PC-3 (cell line): Measurements from ENCODE around the gene GIMAP8. TPM values are rescaled to one million over a fixed set of nuclear protein-coding genes. Genes with fewer than 3 reads are reported as not detected.

Experiments
- ATAC-seq: fragments of 200-7000 bp; cut with Tn5 transposase; 2 replicates; pipeline ENCODE4 v1.9.1; 2020; ENCODE audit warnings: mild to moderate bottlenecking, moderate library complexity
- BruUV-seq: library from RNA; stranded (reverse); fragments of 400-500 nt; replicated peaks from 2 replicates; lab custom pipeline; 2021; lab: Mats Ljungman, UMichigan
- CTCF ChIA-PET: fragments of 300-600 bp; sonication (Branson Sonifier 250); formaldehyde crosslinking; loops from one replicate; lab custom pipeline; 2022; ENCODE audit warnings: antibody characterized with exemption; lab: Charles Lee
- POLR2A ChIA-PET: fragments of 300-600 bp; sonication (Branson Sonifier 250); formaldehyde crosslinking; loops from one replicate; lab custom pipeline; 2022; ENCODE audit warnings: antibody characterized with exemption; ENCODE audit not compliant: unreplicated experiment; lab: Charles Lee
- DNase-seq: peaks from one replicate; pipeline ENCODE4 v3.0.0-alpha.2; 2015
- H2AFZ ChIP-seq: fragments of 300-600 bp; sonication (generic); 2 replicates; pipeline ENCODE4 v1.6.0; 2016; ENCODE audit warnings: antibody characterized with exemption, low read length
- H3F3A ChIP-seq: fragments of 300-600 bp; sonication (generic); one replicate; pipeline ENCODE4 v1.6.0; 2017; ENCODE audit warnings: antibody characterized with exemption, low read length, control low read depth, mild to moderate bottlenecking; ENCODE audit not compliant: unreplicated experiment
- H3K27ac ChIP-seq: fragments of 300-600 bp; sonication (generic); 2 replicates; pipeline ENCODE4 v1.5.1; 2016; ENCODE audit warnings: mild to moderate bottlenecking, low read length
- H3K27me3 ChIP-seq: fragments of 300-600 bp; sonication (generic); 2 replicates; pipeline ENCODE4 v1.6.1; 2016; ENCODE audit warnings: low read length, mixed read lengths
- H3K36me3 ChIP-seq: fragments of 300-600 bp; sonication (generic); 2 replicates; pipeline ENCODE4 v1.6.1; 2016; ENCODE audit warnings: low read depth, mixed run types, low read length, mixed read lengths
- H3K4me1 ChIP-seq: fragments of 300-600 bp; sonication (generic); 2 replicates; pipeline ENCODE4 v1.5.1; 2016; ENCODE audit warnings: low read length; ENCODE audit not compliant: insufficient read depth
- H3K4me2 ChIP-seq: fragments of 300-600 bp; sonication (generic); 2 replicates; pipeline ENCODE4 v1.6.0; 2016; ENCODE audit warnings: low read length
- H3K4me3 ChIP-seq: fragments of 300-600 bp; sonication (generic); 2 replicates; pipeline ENCODE4 v1.5.1; 2016; ENCODE audit warnings: mild to moderate bottlenecking, low read length, mixed read lengths
- H3K79me2 ChIP-seq: fragments of 300-600 bp; sonication (generic); 2 replicates; pipeline ENCODE4 v1.6.1; 2017; ENCODE audit warnings: low read length, mixed read lengths
- H3K9ac ChIP-seq: fragments of 300-600 bp; sonication (generic); 2 replicates; pipeline ENCODE4 v1.6.0; 2016; ENCODE audit warnings: mild to moderate bottlenecking, low read length
- H3K9me2 ChIP-seq: fragments of 300-600 bp; sonication (generic); replicated peaks from 2 replicates; pipeline ENCODE4 v1.6.1; 2016; ENCODE audit warnings: mixed run types, low read length, mixed read lengths
- H3K9me3 ChIP-seq: fragments of 300-600 bp; sonication (generic); 2 replicates; pipeline ENCODE4 v1.6.1; 2016; ENCODE audit warnings: low read length, mixed read lengths
- H4K20me1 ChIP-seq: fragments of 300-600 bp; sonication (generic); 2 replicates; pipeline ENCODE4 v1.6.1; 2016; ENCODE audit warnings: low read length, mixed read lengths
- EZH2 ChIP-seq: fragments of 300-600 bp; sonication (generic); IDR thresholded peaks from one replicate; pipeline ENCODE4 v1.6.1; 2017; ENCODE audit warnings: antibody characterized with exemption, mild to moderate bottlenecking, low read length; ENCODE audit not compliant: unreplicated experiment
- EZH2phosphoT487 ChIP-seq: fragments of 300-600 bp; sonication (generic); IDR thresholded peaks from 2 replicates; pipeline ENCODE4 v1.6.1; 2018; ENCODE audit warnings: mild to moderate bottlenecking, antibody characterized with exemption, low read length, borderline replicate concordance
- intact Hi-C: fragments of 100-400 bp; cut with micrococcal nuclease; formaldehyde crosslinking; loops from 2 replicates; pipeline ENCODE4 v1.9.0; 2023
- total RNA-seq: library from RNA; depleted of rRNA; stranded (reverse); fragments of >200 nt; gene quantifications from 2 replicates; pipeline ENCODE4 v1.2.3, GENCODE V29; 2014
- TF ChIP-seq, protein P1 (sequence below): fragments of 300-600 bp; sonication (generic); conservative IDR thresholded peaks from 2 replicates; pipeline ENCODE4 v1.5.1; 2017; ENCODE audit warnings: antibody characterized with exemption, low read depth, mild to moderate bottlenecking, low read length

Gene GIMAP8
- total RNA-seq, 1 experiment from 2014 or later: not detected

DNA sequence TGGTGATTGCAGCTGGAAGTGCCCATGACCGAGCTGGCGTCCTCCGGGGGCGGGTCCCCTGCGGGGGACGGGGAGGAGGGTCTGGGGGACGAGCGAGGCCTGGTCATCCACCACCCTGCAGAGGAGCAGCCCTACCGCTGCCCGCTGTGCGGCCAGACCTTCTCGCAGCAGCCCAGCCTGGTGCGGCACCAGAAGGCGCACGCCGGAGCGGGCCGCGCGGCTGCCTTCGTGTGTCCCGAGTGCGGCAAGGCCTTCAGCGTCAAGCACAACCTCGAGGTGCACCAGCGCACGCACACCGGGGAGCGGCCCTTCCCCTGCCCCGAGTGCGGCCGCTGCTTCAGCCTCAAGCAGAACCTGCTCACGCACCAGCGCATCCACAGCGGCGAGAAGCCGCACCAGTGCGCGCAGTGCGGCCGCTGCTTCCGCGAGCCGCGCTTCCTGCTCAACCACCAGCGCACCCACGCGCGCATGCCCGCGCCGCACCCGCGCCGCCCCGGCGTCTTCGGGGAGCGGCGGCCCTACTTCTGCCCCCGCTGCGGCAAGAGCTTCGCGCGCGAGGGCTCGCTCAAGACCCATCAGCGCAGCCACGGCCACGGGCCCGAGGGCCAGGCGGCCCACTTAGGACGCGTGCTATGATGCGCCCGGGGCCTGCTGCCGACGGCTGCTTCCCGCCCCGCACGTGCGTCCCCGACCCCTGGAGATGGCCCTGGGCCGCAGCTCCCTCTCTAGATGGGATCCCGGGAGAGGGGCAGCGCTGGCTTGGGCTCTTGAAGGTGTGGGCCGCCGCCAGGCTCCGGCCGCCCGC is 42.6 kb upstream of the GIMAP8 start:
- BruUV-seq: no TSS peak
- no peaks in the 10 kb centered on the region for H3K9me2 ChIP-seq
- ChIA-PET CTCF (no interaction called here), POLR2A (no interaction called here)
- H3K27ac ChIP-seq: no peak overlapping the region
- H4K20me1 ChIP-seq: no peaks in the 10 kb centered on the region
- no peaks in the 10 kb centered on the region for H3K27me3 ChIP-seq
- intact Hi-C loops: no loop called here
- no peak overlapping the region for H3K9ac ChIP-seq
- H2AFZ ChIP-seq: no peak overlapping the region
- no peak overlapping the region for H3K4me3 ChIP-seq
- no peaks in the 10 kb centered on the region for H3F3A ChIP-seq
- no peak overlapping the region for H3K4me2 ChIP-seq
- H3K36me3 ChIP-seq: no peaks in the 10 kb centered on the region
- no peaks in the 10 kb centered on the region for H3K9me3 ChIP-seq
- peaks cover 8% of the 10 kb centered on the region; the same call in 1 of the 2 replicates for H3K4me1 ChIP-seq
- H3K79me2 ChIP-seq: no peaks in the 10 kb centered on the region
- TF ChIP-seq EZH2phosphoT487: no peak
- TF ChIP-seq, protein P1, sequence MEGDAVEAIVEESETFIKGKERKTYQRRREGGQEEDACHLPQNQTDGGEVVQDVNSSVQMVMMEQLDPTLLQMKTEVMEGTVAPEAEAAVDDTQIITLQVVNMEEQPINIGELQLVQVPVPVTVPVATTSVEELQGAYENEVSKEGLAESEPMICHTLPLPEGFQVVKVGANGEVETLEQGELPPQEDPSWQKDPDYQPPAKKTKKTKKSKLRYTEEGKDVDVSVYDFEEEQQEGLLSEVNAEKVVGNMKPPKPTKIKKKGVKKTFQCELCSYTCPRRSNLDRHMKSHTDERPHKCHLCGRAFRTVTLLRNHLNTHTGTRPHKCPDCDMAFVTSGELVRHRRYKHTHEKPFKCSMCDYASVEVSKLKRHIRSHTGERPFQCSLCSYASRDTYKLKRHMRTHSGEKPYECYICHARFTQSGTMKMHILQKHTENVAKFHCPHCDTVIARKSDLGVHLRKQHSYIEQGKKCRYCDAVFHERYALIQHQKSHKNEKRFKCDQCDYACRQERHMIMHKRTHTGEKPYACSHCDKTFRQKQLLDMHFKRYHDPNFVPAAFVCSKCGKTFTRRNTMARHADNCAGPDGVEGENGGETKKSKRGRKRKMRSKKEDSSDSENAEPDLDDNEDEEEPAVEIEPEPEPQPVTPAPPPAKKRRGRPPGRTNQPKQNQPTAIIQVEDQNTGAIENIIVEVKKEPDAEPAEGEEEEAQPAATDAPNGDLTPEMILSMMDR: no peak
- ATAC-seq (no peak), DNase-seq (no peak)

DNA sequence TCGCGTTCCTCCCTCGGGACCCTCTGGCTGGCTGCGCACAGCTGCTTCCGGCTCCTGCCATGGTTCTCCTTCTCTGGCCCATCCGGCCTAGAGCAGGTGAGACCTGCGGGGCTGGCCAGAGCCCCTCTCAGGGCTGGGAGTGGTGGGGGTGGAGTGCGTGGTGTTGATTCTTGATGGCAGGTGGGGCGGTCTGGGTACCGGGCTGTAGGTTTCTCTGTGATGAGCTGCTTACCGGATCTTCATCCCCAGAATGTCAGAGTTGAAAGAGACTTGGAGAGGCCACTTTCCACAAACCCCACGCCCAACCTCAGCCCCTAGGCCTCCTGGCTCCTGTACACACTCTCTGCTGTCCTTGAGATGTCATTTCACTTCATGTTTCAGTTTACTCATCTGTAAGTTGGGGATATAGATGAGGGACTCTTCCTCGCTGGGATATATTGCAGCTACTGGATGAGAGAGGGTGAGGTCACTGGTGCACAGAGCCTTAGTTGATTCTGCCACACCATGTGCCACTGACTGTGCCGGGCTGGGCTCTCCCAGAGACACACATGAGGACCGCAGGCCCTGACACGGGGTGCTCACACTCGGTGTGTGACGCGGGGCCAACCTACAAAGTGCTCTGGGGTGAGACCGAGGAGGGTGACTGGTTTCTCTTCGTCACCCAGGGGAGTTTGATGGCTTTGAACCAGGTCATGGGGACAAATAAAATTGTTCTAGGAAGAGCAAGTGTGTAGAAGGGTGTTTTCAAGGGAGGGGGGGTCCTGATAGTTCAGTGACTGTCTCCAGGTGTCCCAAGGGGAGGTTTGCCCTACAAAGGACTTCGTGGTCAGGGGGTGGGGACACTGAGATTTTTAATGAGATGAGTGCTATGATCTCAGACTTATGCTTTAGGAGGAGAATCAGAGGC is 41.8 kb upstream of the GIMAP8 start:
- no peak overlapping the region for H3K27ac ChIP-seq
- peaks cover 8% of the 10 kb centered on the region; the same call in 1 of the 2 replicates for H3K4me1 ChIP-seq
- ATAC-seq: no peak
- no peak overlapping the region for H3K4me3 ChIP-seq
- POLR2A ChIA-PET: no interaction called here
- H3K36me3 ChIP-seq: no peaks in the 10 kb centered on the region
- H3K79me2 ChIP-seq: no peaks in the 10 kb centered on the region
- CTCF ChIA-PET: no interaction called here
- no peak overlapping the region for H3K4me2 ChIP-seq
- no TSS peak for BruUV-seq
- H3K9ac ChIP-seq: no peak overlapping the region
- no peaks in the 10 kb centered on the region for H3K27me3 ChIP-seq
- no peak overlapping the region for H2AFZ ChIP-seq
- TF ChIP-seq, protein P1: no peak
- TF ChIP-seq EZH2 (no peak), EZH2phosphoT487 (no peak)
- no peaks in the 10 kb centered on the region for H3K9me3 ChIP-seq
- no peaks in the 10 kb centered on the region for H4K20me1 ChIP-seq
- intact Hi-C loops: no loop called here
- DNase-seq: no peak
- H3K9me2 ChIP-seq: no peaks in the 10 kb centered on the region
- H3F3A ChIP-seq: no peaks in the 10 kb centered on the region
